GM12878 (cell line): Measurements from ENCODE around the gene EIF5A. TPM values are rescaled to one million over a fixed set of nuclear protein-coding genes. Genes with fewer than 3 reads are reported as not detected.

ENCODE experiments used
- ATAC-seq: fragments of 200-7000 bp; cut with Tn5 transposase; 3 replicates; pipeline ENCODE4 v1.9.1; 2020; ENCODE audit warnings: mild to moderate bottlenecking, moderate library complexity
- BruUV-seq: library from RNA; stranded (reverse); fragments of 400-500 nt; replicated peaks from 2 replicates; lab custom pipeline; 2021; lab: Mats Ljungman, UMichigan
- CTCF ChIA-PET: fragments of 300-600 bp; sonication (Branson Sonifier 250); formaldehyde crosslinking; extraction: SDS; loops from one replicate; lab custom pipeline; 2021; ENCODE audit warnings: inconsistent platforms; lab: Yijun Ruan, JAX
- POLR2A ChIA-PET: fragments of 350-600 bp; formaldehyde crosslinking; extraction: SDS; loops from one replicate; lab custom pipeline; 2021; ENCODE audit warnings: inconsistent platforms; lab: Charles Lee
- RAD21 ChIA-PET: fragments of 300-600 bp; sonication (Branson Sonifier 250); formaldehyde crosslinking; loops from one replicate; lab custom pipeline; 2023; ENCODE audit warnings: antibody characterized with exemption; ENCODE audit not compliant: unreplicated experiment; lab: Charles Lee
- SMC1A ChIA-PET: fragments of 300-600 bp; sonication (Branson Sonifier 250); formaldehyde crosslinking; loops from one replicate; lab custom pipeline; 2023; ENCODE audit not compliant: unreplicated experiment, uncharacterized antibody; lab: Charles Lee
- DNase-seq: peaks from one replicate; pipeline ENCODE4 v3.0.0-alpha.2; 2011; ENCODE audit warnings: low read depth, low spot score
- FAIRE-seq: peaks from 3 replicates; lab custom pipeline; 2011; peaks lifted over from hg19 to GRCh38; lab: Jason Lieb, UNC
- H2AFZ ChIP-seq: 2 replicates; pipeline ENCODE4 v1.6.0; 2011; ENCODE audit warnings: low read depth, low read length, control low read depth; ENCODE audit not compliant: control insufficient read depth
- H3K27ac ChIP-seq: 2 replicates; pipeline ENCODE4 v1.5.1; 2011; ENCODE audit warnings: control low read depth; ENCODE audit not compliant: control insufficient read depth, insufficient read depth
- H3K27me3 ChIP-seq, 2 experiments: replicated peaks in 1 of 2; 2 replicates each; pipeline versions ENCODE4 v1.6.0 to v1.6.1; 2011; ENCODE audit warnings: low read length in 1 of 2; ENCODE audit not compliant: control insufficient read depth in 2 of 2, insufficient read depth in 2 of 2
- H3K36me3 ChIP-seq, 2 experiments: 2 replicates each; pipeline ENCODE4 v1.5.1; 2011; ENCODE audit warnings: low read length in 1 of 2; ENCODE audit not compliant: control insufficient read depth in 2 of 2, insufficient read depth in 2 of 2
- H3K4me1 ChIP-seq: 2 replicates; pipeline ENCODE4 v1.6.1; 2011; ENCODE audit warnings: mild to moderate bottlenecking, low read length, moderate library complexity, mixed read lengths; ENCODE audit not compliant: control insufficient read depth, insufficient read depth
- H3K4me2 ChIP-seq: 2 replicates; pipeline ENCODE4 v1.6.0; 2011; ENCODE audit warnings: control low read depth; ENCODE audit not compliant: control insufficient read depth, insufficient read depth
- H3K4me3 ChIP-seq: fragments of 200-600 bp; sonication (generic); 2 replicates; pipeline ENCODE4 v1.5.1; 2016
- H3K79me2 ChIP-seq: 2 replicates; pipeline ENCODE4 v1.6.0; 2011; ENCODE audit warnings: low read length; ENCODE audit not compliant: control insufficient read depth, insufficient read depth
- H3K9ac ChIP-seq: 2 replicates; pipeline ENCODE4 v1.8.0; 2011; ENCODE audit warnings: low read length, control low read depth, mixed read lengths; ENCODE audit not compliant: control insufficient read depth, insufficient read depth
- H3K9me3 ChIP-seq: replicated peaks from 3 replicates; pipeline ENCODE4 v1.5.1; 2011; ENCODE audit warnings: mild to moderate bottlenecking, low read length; ENCODE audit not compliant: control insufficient read depth, insufficient read depth
- H4K20me1 ChIP-seq: 2 replicates; pipeline ENCODE4 v1.6.0; 2011; ENCODE audit not compliant: control insufficient read depth, insufficient read depth
- BHLHE40 ChIP-seq, 2 experiments: fragments of 450-650 bp in 1 of 2; IDR thresholded peaks; 2 replicates each; pipeline ENCODE4 v1.6.1; 2011 to 2017; ENCODE audit warnings: low read depth in 2 of 2, borderline replicate concordance in 1 of 2, improper control_type of control experiment in 1 of 2, low read length in 1 of 2, mild to moderate bottlenecking in 1 of 2
- BRCA1 ChIP-seq: IDR thresholded peaks from 2 replicates; pipeline ENCODE4 v1.6.1; 2011; ENCODE audit warnings: low read depth, low read length, improper control_type of control experiment
- EGR1 ChIP-seq, 2 experiments: IDR thresholded peaks; 1 replicate in 1 of 2; 2 replicates in 1 of 2; pipeline ENCODE4 v1.6.1; 2011 to 2012; ENCODE audit warnings: low read depth in 2 of 2, low read length in 2 of 2, borderline replicate concordance in 1 of 2, mild to moderate bottlenecking in 1 of 2, moderate library complexity in 1 of 2
- EZH2 ChIP-seq: IDR thresholded peaks from 2 replicates; pipeline ENCODE4 v1.6.1; 2012; ENCODE audit warnings: low read depth, mild to moderate bottlenecking, control low read depth, inconsistent platforms, low read length, borderline replicate concordance; ENCODE audit not compliant: control insufficient read depth
- FOXK2 ChIP-seq: fragments of 450-650 bp; IDR thresholded peaks from 2 replicates; pipeline ENCODE4 v1.6.1; 2017; ENCODE audit warnings: mild to moderate bottlenecking, moderate library complexity
- IRF4 ChIP-seq: IDR thresholded peaks from 2 replicates; pipeline ENCODE4 v1.6.1; 2011; ENCODE audit warnings: low read depth, low read length
- IRF5 ChIP-seq: fragments of 450-650 bp; IDR thresholded peaks from 2 replicates; pipeline ENCODE4 v1.6.1; 2017; ENCODE audit warnings: borderline replicate concordance
- MTA3 ChIP-seq: IDR thresholded peaks from 2 replicates; pipeline ENCODE4 v1.6.1; 2012; ENCODE audit warnings: low read length, inconsistent platforms, borderline replicate concordance
- NR2F1 ChIP-seq: fragments of 450-650 bp; conservative IDR thresholded peaks from 2 replicates; pipeline ENCODE4 v1.6.1; 2017; ENCODE audit warnings: mild to moderate bottlenecking
- RAD51 ChIP-seq: fragments of 450-650 bp; IDR thresholded peaks from 2 replicates; pipeline ENCODE4 v1.6.1; 2016; ENCODE audit warnings: moderate library complexity, mild to moderate bottlenecking, inconsistent platforms
- RELA ChIP-seq: fragments of 450-650 bp; IDR thresholded peaks from 2 replicates; pipeline ENCODE4 v1.8.0; 2014; ENCODE audit warnings: borderline replicate concordance; ENCODE audit not compliant: partially characterized antibody
- SIN3A ChIP-seq: IDR thresholded peaks from 2 replicates; pipeline ENCODE4 v1.6.1; 2012; ENCODE audit warnings: low read depth, low read length, improper control_type of control experiment
- SMARCA5 ChIP-seq: fragments of 450-650 bp; IDR thresholded peaks from 2 replicates; pipeline ENCODE4 v1.6.1; 2017; ENCODE audit warnings: mild to moderate bottlenecking
- SRF ChIP-seq, 2 experiments: IDR thresholded peaks; 2 replicates each; pipeline ENCODE4 v1.6.1; 2011; ENCODE audit warnings: low read depth in 2 of 2, low read length in 2 of 2, mild to moderate bottlenecking in 1 of 2, moderate library complexity in 1 of 2
- ZZZ3 ChIP-seq: IDR thresholded peaks from 2 replicates; pipeline ENCODE4 v1.6.1; 2011; ENCODE audit warnings: low read depth; ENCODE audit not compliant: control insufficient read depth, insufficient read length
- WGBS: methylation state at CpG from one replicate; pipeline ENCODE4 v1.1.6; 2016; ENCODE audit warnings: low lambda C conversion rate; ENCODE audit not compliant: insufficient replicate concordance, insufficient coverage; ENCODE audit errors: missing lambda C conversion rate; 5-methylcytosine and 5-hydroxymethylcytosine counted together
- in situ Hi-C: fragments of 300-500 bp; cut with MboI; formaldehyde crosslinking; loops from 9 replicates; pipeline ENCODE4 v1.14.3; 2018; ENCODE audit warnings: mixed read lengths
- intact Hi-C: fragments of 100-400 bp; cut with micrococcal nuclease; formaldehyde crosslinking; loops from one replicate; pipeline ENCODE4 v1.14.2; 2022; ENCODE audit not compliant: unreplicated experiment
- polyA plus RNA-seq, 11 experiments: library from polyadenylated mRNA; depleted of rRNA in 4 of 11; unstranded in 6 of 11; stranded (reverse) in 5 of 11; fragments of >200 nt; fragmentation: Nextera tagmentation in 4 of 11; fragmentation: Illumina TruSeq in 1 of 11; extraction: Ambion mirVana in 4 of 11; extraction: Trizol in 1 of 11; gene quantifications; 1 replicate in 1 of 11; 2 replicates in 10 of 11; pipeline versions ENCODE4 v1.2.1 to v1.2.3, GENCODE V29; 2011 to 2016; ENCODE audit warnings: inconsistent platforms in 2 of 11, missing spikeins in 2 of 11, low read depth in 1 of 11
- total RNA-seq, 4 experiments: library from RNA; depleted of rRNA in 3 of 4; stranded (reverse); fragments of >200 nt in 3 of 4; fragmentation: Illumina TruSeq in 1 of 4; extraction: Trizol in 1 of 4; gene quantifications; 2 replicates each; pipeline versions ENCODE4 v1.2.1 to v1.2.3, GENCODE V29; 2013 to 2021
- TF ChIP-seq, protein P1 (sequence below): fragments of 450-650 bp; IDR thresholded peaks from 2 replicates; pipeline ENCODE4 v1.6.1; 2017; ENCODE audit warnings: mild to moderate bottlenecking
- TF ChIP-seq, protein P2 (sequence below): IDR thresholded peaks from 2 replicates; pipeline ENCODE4 v1.6.1; 2011; ENCODE audit warnings: low read depth, low read length, improper control_type of control experiment, borderline replicate concordance

Gene EIF5A
- total and polyA plus RNA-seq, 10 of the 15 experiments (the other 5 are each of a cell fraction or from before 2014, with no cell fraction given) = 26.5 to 1,792 (median 944) TPM

GRCh38 chr17:7313088-7313889, 5.9 kb downstream of the EIF5A start:
- ChIA-PET RAD21 (no interaction called here), CTCF (interaction anchor here (0.7 to 1.2 kb wide), 5 partner anchors 16 to 374 kb away, joined by 3 read pairs; partner anchors contain the start of gene TP53), SMC1A (interaction anchor here (1.0 kb wide), 1 partner anchor 14 kb away, joined by 3 read pairs; no protein-coding TSS in a partner anchor), POLR2A (interaction anchor here (0.7 to 1.7 kb wide), 3 partner anchors 17 to 63 kb away, joined by 3 to 6 read pairs (median 3); partner anchors contain the start of gene NEURL4)
- no TSS peak for BruUV-seq
- DNase-seq (no peak), FAIRE-seq (no peak), ATAC-seq (peak; percentile 33)
- Histone ChIP-seq H2AFZ (no peak overlapping the region), H3K9me3 (no peaks in the 10 kb centered on the region), H3K27ac (no peak overlapping the region), H3K36me3 (peaks cover 34 to 35% of the 10 kb centered on the region in 2 experiments), H4K20me1 (peaks cover 21% of the 10 kb centered on the region), H3K79me2 (peaks cover 51% of the 10 kb centered on the region), H3K9ac (no peak overlapping the region), H3K27me3 (no peaks in the 10 kb centered on the region), H3K4me3 (peak overlapping the region; percentile 84; the same call in 1 of the 2 replicates), H3K4me2 (peak overlapping the region; percentile 95), H3K4me1 (peaks cover 24% of the 10 kb centered on the region)
- intact Hi-C loops (no loop called here), in situ Hi-C loops (no loop called here)
- 46% methylated on average over 7 of the region's 7 CpGs for WGBS
- no peak for TF ChIP-seq IRF4
- TF ChIP-seq SRF (IDR thresholded peaks at IDR 0.05; ENCODE audit: low read depth in 2 of 2, low read length in 2 of 2) = no peak
- no peak for TF ChIP-seq NR2F1
- TF ChIP-seq, protein P1, sequence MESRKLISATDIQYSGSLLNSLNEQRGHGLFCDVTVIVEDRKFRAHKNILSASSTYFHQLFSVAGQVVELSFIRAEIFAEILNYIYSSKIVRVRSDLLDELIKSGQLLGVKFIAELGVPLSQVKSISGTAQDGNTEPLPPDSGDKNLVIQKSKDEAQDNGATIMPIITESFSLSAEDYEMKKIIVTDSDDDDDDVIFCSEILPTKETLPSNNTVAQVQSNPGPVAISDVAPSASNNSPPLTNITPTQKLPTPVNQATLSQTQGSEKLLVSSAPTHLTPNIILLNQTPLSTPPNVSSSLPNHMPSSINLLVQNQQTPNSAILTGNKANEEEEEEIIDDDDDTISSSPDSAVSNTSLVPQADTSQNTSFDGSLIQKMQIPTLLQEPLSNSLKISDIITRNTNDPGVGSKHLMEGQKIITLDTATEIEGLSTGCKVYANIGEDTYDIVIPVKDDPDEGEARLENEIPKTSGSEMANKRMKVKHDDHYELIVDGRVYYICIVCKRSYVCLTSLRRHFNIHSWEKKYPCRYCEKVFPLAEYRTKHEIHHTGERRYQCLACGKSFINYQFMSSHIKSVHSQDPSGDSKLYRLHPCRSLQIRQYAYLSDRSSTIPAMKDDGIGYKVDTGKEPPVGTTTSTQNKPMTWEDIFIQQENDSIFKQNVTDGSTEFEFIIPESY = no peak
- TF ChIP-seq, protein P2, sequence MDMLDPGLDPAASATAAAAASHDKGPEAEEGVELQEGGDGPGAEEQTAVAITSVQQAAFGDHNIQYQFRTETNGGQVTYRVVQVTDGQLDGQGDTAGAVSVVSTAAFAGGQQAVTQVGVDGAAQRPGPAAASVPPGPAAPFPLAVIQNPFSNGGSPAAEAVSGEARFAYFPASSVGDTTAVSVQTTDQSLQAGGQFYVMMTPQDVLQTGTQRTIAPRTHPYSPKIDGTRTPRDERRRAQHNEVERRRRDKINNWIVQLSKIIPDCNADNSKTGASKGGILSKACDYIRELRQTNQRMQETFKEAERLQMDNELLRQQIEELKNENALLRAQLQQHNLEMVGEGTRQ = no peak
- TF ChIP-seq ZZZ3 = no peak
- no peak for TF ChIP-seq FOXK2
- 0 out of 2 replicates have a peak, but pooled peaks have one; percentile 8 for TF ChIP-seq MTA3
- no peak for TF ChIP-seq IRF5
- TF ChIP-seq BHLHE40 (IDR thresholded peaks at IDR 0.05; ENCODE audit: borderline replicate concordance in 1 of 2, low read depth in 2 of 2, low read length in 1 of 2) = no peak
- TF ChIP-seq BRCA1 = no peak
- TF ChIP-seq EGR1 (IDR thresholded peaks at IDR 0.05; ENCODE audit: borderline replicate concordance in 1 of 2, low read depth in 2 of 2, low read length in 2 of 2) = no peak
- no peak for TF ChIP-seq RAD51
- no peak for TF ChIP-seq EZH2
- no peak for TF ChIP-seq SMARCA5
- TF ChIP-seq SIN3A = no peak
- TF ChIP-seq RELA = no peak
